Endodermal cell (in vitro differentiated cells): Measurements from ENCODE around the gene AOC2. TPM values are rescaled to one million over a fixed set of nuclear protein-coding genes. Genes with fewer than 3 reads are reported as not detected.

Experiments used
- DNase-seq: peaks from one replicate; pipeline ENCODE4 v3.0.0-alpha.2; 2017
- H3K27ac ChIP-seq: 2 replicates; pipeline ENCODE4 v1.5.1; 2013; ENCODE audit warnings: mild to moderate bottlenecking, low read depth, low read length, moderate library complexity
- H3K27me3 ChIP-seq: 2 replicates; pipeline ENCODE4 v1.6.1; 2013; ENCODE audit warnings: mild to moderate bottlenecking, low read length, moderate library complexity; ENCODE audit not compliant: insufficient read depth, control insufficient read depth, poor library complexity, severe bottlenecking
- H3K36me3 ChIP-seq: 2 replicates; pipeline ENCODE4 v1.7.0; 2013; ENCODE audit warnings: mild to moderate bottlenecking, low read length, moderate library complexity; ENCODE audit not compliant: control insufficient read depth, insufficient read depth
- H3K4me1 ChIP-seq: one replicate; pipeline ENCODE4 v1.7.0; 2013; ENCODE audit warnings: low read length; ENCODE audit not compliant: control insufficient read depth, insufficient read depth
- H3K4me3 ChIP-seq: 2 replicates; pipeline ENCODE4 v1.5.1; 2013; ENCODE audit warnings: mild to moderate bottlenecking, low read length, moderate library complexity
- H3K9ac ChIP-seq: 2 replicates; pipeline ENCODE4 v1.6.1; 2013; ENCODE audit warnings: mild to moderate bottlenecking, low read length, moderate library complexity; ENCODE audit not compliant: poor library complexity, severe bottlenecking; ENCODE audit errors: extremely low read depth
- H3K9me3 ChIP-seq: 2 replicates; pipeline ENCODE4 v1.6.1; 2013; ENCODE audit warnings: mild to moderate bottlenecking, low read length, moderate library complexity; ENCODE audit not compliant: control insufficient read depth
- H3K27ac Mint-ChIP-seq: 2 replicates; pipeline ENCODE4 v1.8.0; 2020; ENCODE audit warnings: mixed read lengths
- H3K27me3 Mint-ChIP-seq: 2 replicates; pipeline ENCODE4 v1.8.0; 2021; ENCODE audit warnings: mild to moderate bottlenecking, mixed read lengths; ENCODE audit not compliant: insufficient read depth
- H3K36me3 Mint-ChIP-seq: 2 replicates; pipeline ENCODE4 v1.8.0; 2020; ENCODE audit warnings: low read depth, mixed read lengths
- H3K4me1 Mint-ChIP-seq: 2 replicates; pipeline ENCODE4 v1.8.0; 2020; ENCODE audit warnings: mixed read lengths
- H3K4me3 Mint-ChIP-seq: 2 replicates; pipeline ENCODE4 v1.8.0; 2020; ENCODE audit warnings: mild to moderate bottlenecking, moderate library complexity, mixed read lengths
- H3K9me3 Mint-ChIP-seq: 2 replicates; pipeline ENCODE4 v1.8.0; 2020; ENCODE audit warnings: mild to moderate bottlenecking, mixed read lengths
- WGBS, 2 experiments: methylation state at CpG; one replicate each; pipeline versions ENCODE4 v1.1.5 to v1.1.7; 2013; ENCODE audit warnings: missing lambda C conversion rate in 2 of 2, mixed read lengths in 1 of 2; ENCODE audit not compliant: insufficient coverage in 1 of 2, insufficient read length in 1 of 2; 5-methylcytosine and 5-hydroxymethylcytosine counted together
- total RNA-seq, 2 donors: library from RNA; stranded (reverse); fragmentation: NEBNext Ultra II Directional in 1 of 2; extraction: Animal tissue kit (Norgen Biotek cat#: 25700) in 1 of 2; gene quantifications; 2 replicates in 1 of 2; 3 replicates in 1 of 2; pipeline ENCODE4 v1.2.1, GENCODE V29; 2021
- TF ChIP-seq, protein P1 (sequence below): fragments of 200-600 bp; sonication (generic); conservative IDR thresholded peaks from 2 replicates; pipeline ENCODE4 v1.5.0; 2021; ENCODE audit warnings: antibody characterized with exemption, mild to moderate bottlenecking

The AOC2 gene
- total RNA-seq, 2 donors from 2014 or later = 3.7 to 3.8 TPM

- Mint-ChIP-seq H3K36me3 (no peaks in the 10 kb centered on the region), H3K4me1 (peaks cover 9% of the 10 kb centered on the region), H3K9me3 (no peaks in the 10 kb centered on the region), H3K27me3 (no peaks in the 10 kb centered on the region), H3K27ac (no peak overlapping the region), H3K4me3 (no peak overlapping the region)
- TF ChIP-seq, protein P1, sequence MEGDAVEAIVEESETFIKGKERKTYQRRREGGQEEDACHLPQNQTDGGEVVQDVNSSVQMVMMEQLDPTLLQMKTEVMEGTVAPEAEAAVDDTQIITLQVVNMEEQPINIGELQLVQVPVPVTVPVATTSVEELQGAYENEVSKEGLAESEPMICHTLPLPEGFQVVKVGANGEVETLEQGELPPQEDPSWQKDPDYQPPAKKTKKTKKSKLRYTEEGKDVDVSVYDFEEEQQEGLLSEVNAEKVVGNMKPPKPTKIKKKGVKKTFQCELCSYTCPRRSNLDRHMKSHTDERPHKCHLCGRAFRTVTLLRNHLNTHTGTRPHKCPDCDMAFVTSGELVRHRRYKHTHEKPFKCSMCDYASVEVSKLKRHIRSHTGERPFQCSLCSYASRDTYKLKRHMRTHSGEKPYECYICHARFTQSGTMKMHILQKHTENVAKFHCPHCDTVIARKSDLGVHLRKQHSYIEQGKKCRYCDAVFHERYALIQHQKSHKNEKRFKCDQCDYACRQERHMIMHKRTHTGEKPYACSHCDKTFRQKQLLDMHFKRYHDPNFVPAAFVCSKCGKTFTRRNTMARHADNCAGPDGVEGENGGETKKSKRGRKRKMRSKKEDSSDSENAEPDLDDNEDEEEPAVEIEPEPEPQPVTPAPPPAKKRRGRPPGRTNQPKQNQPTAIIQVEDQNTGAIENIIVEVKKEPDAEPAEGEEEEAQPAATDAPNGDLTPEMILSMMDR = no peak
- DNase-seq = peak; percentile 26
- Histone ChIP-seq H3K9me3 (no peaks in the 10 kb centered on the region), H3K4me3 (no peak overlapping the region), H3K36me3 (no peaks in the 10 kb centered on the region), H3K27ac (no peak overlapping the region), H3K4me1 (peaks cover 5% of the 10 kb centered on the region), H3K9ac (no peak overlapping the region), H3K27me3 (no peaks in the 10 kb centered on the region)
- 94 to 96% methylated on average over 3 to 7 of the region's 7 CpGs for WGBS, 2 experiments
These were observed 45.4 kb downstream of the AOC2 start for GRCh38 chr17:42889809-42890208.

- Histone ChIP-seq H3K27me3 (no peaks in the 10 kb centered on the region), H3K9ac (no peak overlapping the region), H3K27ac (no peak overlapping the region), H3K9me3 (no peaks in the 10 kb centered on the region), H3K4me1 (peaks cover 5% of the 10 kb centered on the region), H3K36me3 (no peaks in the 10 kb centered on the region), H3K4me3 (no peak overlapping the region)
- H3K9me3 Mint-ChIP-seq = no peaks in the 10 kb centered on the region
- H3K36me3 Mint-ChIP-seq = no peaks in the 10 kb centered on the region
- H3K4me3 Mint-ChIP-seq = no peak overlapping the region
- H3K4me1 Mint-ChIP-seq = peaks cover 9% of the 10 kb centered on the region
- DNase-seq = peak; percentile 89
- TF ChIP-seq, protein P1 = no peak
- peak overlapping the region; percentile 82 for H3K27ac Mint-ChIP-seq
- WGBS, 2 experiments = 30 to 64% methylated on average over 5 to 10 of the region's 10 CpGs
- H3K27me3 Mint-ChIP-seq = peaks cover 2% of the 10 kb centered on the region
These were observed 47.3 kb downstream of the AOC2 start for GRCh38 chr17:42891539-42892152.

DNA sequence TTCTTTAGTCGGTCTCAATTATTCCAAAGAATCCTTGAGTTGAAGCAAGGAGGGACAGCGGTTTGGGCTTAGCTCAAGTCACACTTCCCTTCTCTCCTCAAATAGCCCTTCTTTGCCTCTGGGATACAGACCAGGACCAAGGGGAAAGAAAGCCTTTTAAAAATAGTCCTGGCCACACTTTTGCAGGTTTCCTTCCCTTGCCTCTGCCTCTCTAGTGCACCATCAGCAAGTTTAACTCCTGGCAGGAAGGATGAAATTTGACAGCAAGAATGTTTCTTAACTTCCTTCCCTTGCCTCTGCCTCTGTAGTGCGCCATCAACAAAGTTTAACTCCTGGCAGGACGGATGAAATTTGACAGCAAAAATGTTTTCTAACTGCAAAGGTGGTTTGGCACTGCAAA, 49.0 kb downstream of the AOC2 start:
- no peaks in the 10 kb centered on the region for H3K36me3 Mint-ChIP-seq
- Histone ChIP-seq H3K36me3 (no peaks in the 10 kb centered on the region), H3K4me1 (peaks cover 5% of the 10 kb centered on the region), H3K9ac (no peak overlapping the region), H3K27me3 (no peaks in the 10 kb centered on the region), H3K9me3 (no peaks in the 10 kb centered on the region), H3K4me3 (no peak overlapping the region), H3K27ac (no peak overlapping the region)
- H3K27ac Mint-ChIP-seq = no peak overlapping the region
- H3K27me3 Mint-ChIP-seq = peaks cover 2% of the 10 kb centered on the region
- peaks cover 3% of the 10 kb centered on the region for H3K9me3 Mint-ChIP-seq
- peaks cover 9% of the 10 kb centered on the region for H3K4me1 Mint-ChIP-seq
- TF ChIP-seq, protein P1 = no peak
- peak; percentile 40 for DNase-seq
- no peak overlapping the region for H3K4me3 Mint-ChIP-seq
- WGBS, 2 experiments = 88 to 91% methylated on average over 4 of the region's 4 CpGs
